ENCODE measurements around the gene CRADD. TPM values are rescaled to one million over a fixed set of nuclear protein-coding genes. Genes with fewer than 3 reads are reported as not detected.

Gene CRADD
- polyA plus RNA-seq, 2 donors, result 4.2 to 12.0 TPM

- H3K27me3 ChIP-seq (ENCODE audit: control insufficient read depth in 1 of 2, insufficient read depth in 2 of 2, low read length in 2 of 2), result no peaks in the 10 kb centered on the region
- no peak overlapping the region for H3K4me3 ChIP-seq (ENCODE audit: low read depth in 1 of 2, low read length in 2 of 2)
- WGBS, 2 donors, result 81 to 85% methylated on average over 4 of the region's 4 CpGs
- no peaks in the 10 kb centered on the region for H3K36me3 ChIP-seq (ENCODE audit: control insufficient read depth in 2 of 2, insufficient read depth in 2 of 2, low read length in 1 of 2)
- no peaks in the 10 kb centered on the region for H3K4me1 ChIP-seq (ENCODE audit: control insufficient read depth in 2 of 2, insufficient read depth in 2 of 2, low read length in 1 of 2)
- no peak overlapping the region for H3K27ac ChIP-seq (ENCODE audit: low read depth in 2 of 2, low read length in 1 of 2)
- H3K9me3 ChIP-seq (ENCODE audit: control insufficient read depth in 2 of 2, insufficient read depth in 1 of 2, low read depth in 1 of 2, low read length in 1 of 2), result no peaks in the 10 kb centered on the region
These were observed 226.9 kb downstream of the CRADD start for GRCh38 chr12:93904124-93904523.

GRCh38 chr12:93908264-93908663 lies 231.1 kb downstream of the CRADD start:
- no peaks in the 10 kb centered on the region for H3K36me3 ChIP-seq (ENCODE audit: control insufficient read depth in 2 of 2, insufficient read depth in 2 of 2, low read length in 1 of 2)
- no peaks in the 10 kb centered on the region for H3K4me1 ChIP-seq (ENCODE audit: control insufficient read depth in 2 of 2, insufficient read depth in 2 of 2, low read length in 1 of 2)
- no peak overlapping the region for H3K27ac ChIP-seq (ENCODE audit: low read depth in 2 of 2, low read length in 1 of 2)
- H3K9me3 ChIP-seq (ENCODE audit: control insufficient read depth in 2 of 2, insufficient read depth in 1 of 2, low read depth in 1 of 2, low read length in 1 of 2), result no peaks in the 10 kb centered on the region
- 78 to 82% methylated on average over 2 of the region's 2 CpGs for WGBS, 2 donors
- no peaks in the 10 kb centered on the region for H3K27me3 ChIP-seq (ENCODE audit: control insufficient read depth in 1 of 2, insufficient read depth in 2 of 2, low read length in 2 of 2)
- no peak overlapping the region for H3K4me3 ChIP-seq (ENCODE audit: low read depth in 1 of 2, low read length in 2 of 2)

GRCh38 chr12:93908846-93909567 lies 231.8 kb downstream of the CRADD start:
- WGBS, 2 donors, result 58 to 59% methylated on average over 12 of the region's 12 CpGs
- no peak overlapping the region for H3K4me3 ChIP-seq (ENCODE audit: low read depth in 1 of 2, low read length in 2 of 2)
- no peaks in the 10 kb centered on the region for H3K27me3 ChIP-seq (ENCODE audit: control insufficient read depth in 1 of 2, insufficient read depth in 2 of 2, low read length in 2 of 2)
- no peaks in the 10 kb centered on the region for H3K4me1 ChIP-seq (ENCODE audit: control insufficient read depth in 2 of 2, insufficient read depth in 2 of 2, low read length in 1 of 2)
- no peaks in the 10 kb centered on the region for H3K36me3 ChIP-seq (ENCODE audit: control insufficient read depth in 2 of 2, insufficient read depth in 2 of 2, low read length in 1 of 2)
- no peak overlapping the region for H3K27ac ChIP-seq (ENCODE audit: low read depth in 2 of 2, low read length in 1 of 2)
- no peaks in the 10 kb centered on the region for H3K9me3 ChIP-seq (ENCODE audit: control insufficient read depth in 2 of 2, insufficient read depth in 1 of 2, low read depth in 1 of 2, low read length in 1 of 2)

GRCh38 chr12:93911396-93911795 lies 234.2 kb downstream of the CRADD start:
- H3K4me3 ChIP-seq (ENCODE audit: low read depth in 1 of 2, low read length in 2 of 2), result no peak overlapping the region
- WGBS, 2 donors, result 87 to 90% methylated on average over 1 of the region's 1 CpG
- H3K4me1 ChIP-seq (ENCODE audit: control insufficient read depth in 2 of 2, insufficient read depth in 2 of 2, low read length in 1 of 2), result peaks cover 0 to 2% of the 10 kb centered on the region in 2 donors
- H3K36me3 ChIP-seq (ENCODE audit: control insufficient read depth in 2 of 2, insufficient read depth in 2 of 2, low read length in 1 of 2), result no peaks in the 10 kb centered on the region
- no peaks in the 10 kb centered on the region for H3K9me3 ChIP-seq (ENCODE audit: control insufficient read depth in 2 of 2, insufficient read depth in 1 of 2, low read depth in 1 of 2, low read length in 1 of 2)
- H3K27me3 ChIP-seq (ENCODE audit: control insufficient read depth in 1 of 2, insufficient read depth in 2 of 2, low read length in 2 of 2), result no peaks in the 10 kb centered on the region
- no peak overlapping the region for H3K27ac ChIP-seq (ENCODE audit: low read depth in 2 of 2, low read length in 1 of 2)

- Histone ChIP-seq H3K36me3 (ENCODE audit: control insufficient read depth in 2 of 2, insufficient read depth in 2 of 2, low read length in 1 of 2) (no peaks in the 10 kb centered on the region), H3K27ac (ENCODE audit: low read depth in 2 of 2, low read length in 1 of 2) (no peak overlapping the region), H3K4me3 (ENCODE audit: low read depth in 1 of 2, low read length in 2 of 2) (no peak overlapping the region), H3K4me1 (ENCODE audit: control insufficient read depth in 2 of 2, insufficient read depth in 2 of 2, low read length in 1 of 2) (peaks cover 0 to 5% of the 10 kb centered on the region in 2 donors), H3K9me3 (ENCODE audit: control insufficient read depth in 2 of 2, insufficient read depth in 1 of 2, low read depth in 1 of 2, low read length in 1 of 2) (no peaks in the 10 kb centered on the region), H3K27me3 (ENCODE audit: control insufficient read depth in 1 of 2, insufficient read depth in 2 of 2, low read length in 2 of 2) (no peaks in the 10 kb centered on the region)
- WGBS, 2 donors, result 76 to 79% methylated on average over 6 of the region's 6 CpGs
These were observed 235.0 kb downstream of the CRADD start for GRCh38 chr12:93912086-93912733.

- H3K4me3 ChIP-seq (ENCODE audit: low read depth in 1 of 2, low read length in 2 of 2), result no peak overlapping the region
- no peak overlapping the region for H3K27ac ChIP-seq (ENCODE audit: low read depth in 2 of 2, low read length in 1 of 2)
- no peaks in the 10 kb centered on the region for H3K27me3 ChIP-seq (ENCODE audit: control insufficient read depth in 1 of 2, insufficient read depth in 2 of 2, low read length in 2 of 2)
- H3K36me3 ChIP-seq (ENCODE audit: control insufficient read depth in 2 of 2, insufficient read depth in 2 of 2, low read length in 1 of 2), result no peaks in the 10 kb centered on the region
- H3K9me3 ChIP-seq (ENCODE audit: control insufficient read depth in 2 of 2, insufficient read depth in 1 of 2, low read depth in 1 of 2, low read length in 1 of 2), result no peaks in the 10 kb centered on the region
- H3K4me1 ChIP-seq (ENCODE audit: control insufficient read depth in 2 of 2, insufficient read depth in 2 of 2, low read length in 1 of 2), result peaks cover 0 to 5% of the 10 kb centered on the region in 2 donors
These were observed 236.7 kb downstream of the CRADD start for GRCh38 chr12:93913845-93914244.

GRCh38 chr12:93914281-93914680 lies 237.1 kb downstream of the CRADD start:
- Histone ChIP-seq H3K4me3 (ENCODE audit: low read depth in 1 of 2, low read length in 2 of 2) (no peak overlapping the region), H3K27ac (ENCODE audit: low read depth in 2 of 2, low read length in 1 of 2) (no peak overlapping the region), H3K4me1 (ENCODE audit: control insufficient read depth in 2 of 2, insufficient read depth in 2 of 2, low read length in 1 of 2) (peaks cover 0 to 5% of the 10 kb centered on the region in 2 donors), H3K36me3 (ENCODE audit: control insufficient read depth in 2 of 2, insufficient read depth in 2 of 2, low read length in 1 of 2) (no peaks in the 10 kb centered on the region), H3K9me3 (ENCODE audit: control insufficient read depth in 2 of 2, insufficient read depth in 1 of 2, low read depth in 1 of 2, low read length in 1 of 2) (no peaks in the 10 kb centered on the region), H3K27me3 (ENCODE audit: control insufficient read depth in 1 of 2, insufficient read depth in 2 of 2, low read length in 2 of 2) (no peaks in the 10 kb centered on the region)
- 95 to 97% methylated on average over 5 of the region's 5 CpGs for WGBS, 2 donors

GRCh38 chr12:93915411-93915810 lies 238.2 kb downstream of the CRADD start:
- Histone ChIP-seq H3K4me3 (ENCODE audit: low read depth in 1 of 2, low read length in 2 of 2) (no peak overlapping the region), H3K9me3 (ENCODE audit: control insufficient read depth in 2 of 2, insufficient read depth in 1 of 2, low read depth in 1 of 2, low read length in 1 of 2) (no peaks in the 10 kb centered on the region), H3K4me1 (ENCODE audit: control insufficient read depth in 2 of 2, insufficient read depth in 2 of 2, low read length in 1 of 2) (peaks cover 0 to 5% of the 10 kb centered on the region in 2 donors), H3K36me3 (ENCODE audit: control insufficient read depth in 2 of 2, insufficient read depth in 2 of 2, low read length in 1 of 2) (no peaks in the 10 kb centered on the region), H3K27ac (ENCODE audit: low read depth in 2 of 2, low read length in 1 of 2) (no peak overlapping the region), H3K27me3 (ENCODE audit: control insufficient read depth in 1 of 2, insufficient read depth in 2 of 2, low read length in 2 of 2) (no peaks in the 10 kb centered on the region)
- WGBS, 2 donors, result 95 to 99% methylated on average over 3 of the region's 3 CpGs

GRCh38 chr12:93916402-93916801 lies 239.2 kb downstream of the CRADD start:
- H3K4me3 ChIP-seq (ENCODE audit: low read depth in 1 of 2, low read length in 2 of 2), result no peak overlapping the region
- no peaks in the 10 kb centered on the region for H3K9me3 ChIP-seq (ENCODE audit: control insufficient read depth in 2 of 2, insufficient read depth in 1 of 2, low read depth in 1 of 2, low read length in 1 of 2)
- no peaks in the 10 kb centered on the region for H3K27me3 ChIP-seq (ENCODE audit: control insufficient read depth in 1 of 2, insufficient read depth in 2 of 2, low read length in 2 of 2)
- H3K27ac ChIP-seq (ENCODE audit: low read depth in 2 of 2, low read length in 1 of 2), result no peak overlapping the region
- peaks cover 0 to 5% of the 10 kb centered on the region in 2 donors for H3K4me1 ChIP-seq (ENCODE audit: control insufficient read depth in 2 of 2, insufficient read depth in 2 of 2, low read length in 1 of 2)
- WGBS, 2 donors, result 48 to 53% methylated on average over 7 of the region's 7 CpGs
- no peaks in the 10 kb centered on the region for H3K36me3 ChIP-seq (ENCODE audit: control insufficient read depth in 2 of 2, insufficient read depth in 2 of 2, low read length in 1 of 2)

GRCh38 chr12:93918262-93918661 lies 241.1 kb downstream of the CRADD start:
- Histone ChIP-seq H3K36me3 (ENCODE audit: control insufficient read depth in 2 of 2, insufficient read depth in 2 of 2, low read length in 1 of 2) (no peaks in the 10 kb centered on the region), H3K27me3 (ENCODE audit: control insufficient read depth in 1 of 2, insufficient read depth in 2 of 2, low read length in 2 of 2) (no peaks in the 10 kb centered on the region), H3K4me3 (ENCODE audit: low read depth in 1 of 2, low read length in 2 of 2) (no peak overlapping the region), H3K27ac (ENCODE audit: low read depth in 2 of 2, low read length in 1 of 2) (no peak overlapping the region), H3K4me1 (ENCODE audit: control insufficient read depth in 2 of 2, insufficient read depth in 2 of 2, low read length in 1 of 2) (peaks cover 0 to 5% of the 10 kb centered on the region in 2 donors), H3K9me3 (ENCODE audit: control insufficient read depth in 2 of 2, insufficient read depth in 1 of 2, low read depth in 1 of 2, low read length in 1 of 2) (no peaks in the 10 kb centered on the region)
- WGBS, 2 donors, result 83 to 86% methylated on average over 6 of the region's 6 CpGs

All from esophagus (tissue), 2 donors.